K562 (cell line): ENCODE measurements around the gene GRIK1. TPM values are rescaled to one million over a fixed set of nuclear protein-coding genes. Genes with fewer than 3 reads are reported as not detected.
A peak's percentile ranks its signal among the peaks of the same experiment; 100 is the strongest.

ENCODE experiments used
- ATAC-seq: fragments of 200-7000 bp; cut with Tn5 transposase; 3 replicates; pipeline ENCODE4 v1.9.1; 2020; ENCODE audit warnings: moderate library complexity
- BruUV-seq: library from RNA; stranded (reverse); fragments of 400-500 nt; replicated peaks from 2 replicates; lab custom pipeline; 2021; lab: Mats Ljungman, UMichigan
- CTCF ChIA-PET: fragments of 300-600 bp; formaldehyde crosslinking; extraction: SDS; loops from one replicate; lab custom pipeline; 2021; ENCODE audit warnings: low intra/inter-chr PET ratio; lab: Yijun Ruan, JAX
- POLR2A ChIA-PET: fragments of 300-600, 350-650 bp; sonication (Branson Sonifier 250); formaldehyde crosslinking; extraction: SDS; loops from one replicate; lab custom pipeline; 2021; ENCODE audit warnings: antibody characterized with exemption, inconsistent platforms; lab: Yijun Ruan, JAX
- DNase-seq, 4 experiments: peaks; one replicate each; pipeline versions ENCODE4 v3.0.0 to v3.0.0-alpha.2; 2011 to 2018; ENCODE audit warnings: low spot score in 3 of 4, mixed read lengths in 3 of 4; ENCODE audit errors: extremely low read depth in 1 of 4
- FAIRE-seq: peaks from 2 replicates; lab custom pipeline; 2011; peaks lifted over from hg19 to GRCh38; lab: Jason Lieb, UNC
- H2AFZ ChIP-seq: 2 replicates; pipeline ENCODE4 v1.6.0; 2011; ENCODE audit warnings: low read depth, low read length, control low read depth, inconsistent platforms
- H3K27ac ChIP-seq: fragments of 200-600 bp; 3 replicates; pipeline ENCODE4 v1.8.0; 2011; ENCODE audit warnings: low read depth, mild to moderate bottlenecking, control low read depth, inconsistent platforms, low read length, moderate library complexity, mixed read lengths; ENCODE audit errors: extremely low read depth
- H3K27me3 ChIP-seq, 2 experiments: fragments of 300-600 bp in 1 of 2; 2 replicates in 1 of 2; 3 replicates in 1 of 2; pipeline versions ENCODE4 v1.6.0 to v1.8.0; 2011; ENCODE audit warnings: inconsistent platforms in 2 of 2, low read length in 2 of 2, mild to moderate bottlenecking in 1 of 2, mixed read lengths in 1 of 2, moderate library complexity in 1 of 2; ENCODE audit not compliant: control insufficient read depth in 2 of 2, insufficient read depth in 2 of 2
- H3K36me3 ChIP-seq: fragments of 300-600 bp; 3 replicates; pipeline ENCODE4 v1.8.0; 2011; ENCODE audit warnings: mild to moderate bottlenecking, low read length, inconsistent platforms; ENCODE audit not compliant: control insufficient read depth, insufficient read depth
- H3K4me1 ChIP-seq, 2 experiments: fragments of 200-600 bp in 1 of 2; replicated peaks in 1 of 2; 2 replicates in 1 of 2; 3 replicates in 1 of 2; pipeline versions ENCODE4 v1.5.1 to v1.8.0; 2011; ENCODE audit warnings: inconsistent platforms in 2 of 2, low read length in 2 of 2, mild to moderate bottlenecking in 1 of 2, mixed read lengths in 1 of 2, moderate library complexity in 1 of 2; ENCODE audit not compliant: control insufficient read depth in 2 of 2, insufficient read depth in 2 of 2
- H3K4me2 ChIP-seq: 2 replicates; pipeline ENCODE4 v1.6.1; 2011; ENCODE audit warnings: low read length, control low read depth, inconsistent platforms, mixed read lengths; ENCODE audit not compliant: insufficient read depth
- H3K4me3 ChIP-seq: fragments of 200-600 bp; sonication (generic), shearing (Covaris generic); 2 replicates; pipeline ENCODE4 v1.5.1; 2016; ENCODE audit warnings: control low read depth, inconsistent platforms
- H3K79me2 ChIP-seq: fragments of 200-600 bp; 3 replicates; pipeline ENCODE4 v1.8.0; 2011; ENCODE audit warnings: low read length, inconsistent platforms; ENCODE audit not compliant: control insufficient read depth, insufficient read depth
- H3K9ac ChIP-seq, 2 experiments: 2 replicates each; pipeline versions ENCODE4 v1.6.0 to v1.6.1; 2011; ENCODE audit warnings: low read depth in 2 of 2, low read length in 2 of 2, control low read depth in 1 of 2, inconsistent platforms in 1 of 2, mild to moderate bottlenecking in 1 of 2, mixed read lengths in 1 of 2; ENCODE audit not compliant: insufficient read depth in 1 of 2
- H3K9me1 ChIP-seq: one replicate; pipeline ENCODE4 v1.6.0; 2011; ENCODE audit warnings: inconsistent platforms, mild to moderate bottlenecking, low read length, moderate library complexity; ENCODE audit not compliant: control insufficient read depth, insufficient read depth
- H3K9me3 ChIP-seq: replicated peaks from 2 replicates; pipeline ENCODE4 v1.5.1; 2011; ENCODE audit warnings: low read depth, low read length, inconsistent platforms; ENCODE audit not compliant: control insufficient read depth, insufficient read depth
- H4K20me1 ChIP-seq: replicated peaks from 2 replicates; pipeline ENCODE4 v1.6.1; 2011; ENCODE audit warnings: low read length, inconsistent platforms, mixed read lengths; ENCODE audit not compliant: control insufficient read depth, insufficient read depth
- CBX5 ChIP-seq: IDR thresholded peaks from 2 replicates; pipeline ENCODE4 v1.6.1; 2014; ENCODE audit warnings: low read depth, borderline replicate concordance
- CC2D1A ChIP-seq: fragments of 450-650 bp; IDR thresholded peaks from 2 replicates; pipeline ENCODE4 v1.6.1; 2017; ENCODE audit warnings: mild to moderate bottlenecking
- CHD1 ChIP-seq: fragments of 200-600 bp; sonication (generic); IDR thresholded peaks from one replicate; pipeline ENCODE4 v1.6.1; 2012; ENCODE audit warnings: mild to moderate bottlenecking, moderate library complexity, low read length, inconsistent platforms
- CREB1 ChIP-seq, 2 experiments: sonication (generic) in 1 of 2; formaldehyde crosslinking in 1 of 2; IDR thresholded peaks; 2 replicates each; pipeline versions ENCODE4 v1.6.1 to v1.8.0; 2012 to 2022; ENCODE audit warnings: inconsistent platforms in 1 of 2, mild to moderate bottlenecking in 1 of 2, missing genetic modification reagents in 1 of 2, moderate library complexity in 1 of 2
- HNRNPH1 ChIP-seq: fragments of 200-400 bp; formaldehyde crosslinking; optimal IDR thresholded peaks from 2 replicates; pipeline ENCODE3; 2017; ENCODE audit warnings: low read depth, mild to moderate bottlenecking, low read length, moderate library complexity
- MCM2 ChIP-seq: fragments of 450-650 bp; IDR thresholded peaks from 2 replicates; pipeline ENCODE4 v1.6.1; 2017; ENCODE audit warnings: low read depth, mild to moderate bottlenecking
- NCOR1 ChIP-seq: fragments of 450-650 bp; IDR thresholded peaks from 2 replicates; pipeline ENCODE4 v1.6.1; 2016; ENCODE audit warnings: mild to moderate bottlenecking, moderate library complexity
- NFIC ChIP-seq: fragments of 450-650 bp; IDR thresholded peaks from 2 replicates; pipeline ENCODE4 v1.6.1; 2017; ENCODE audit warnings: mild to moderate bottlenecking, inconsistent platforms
- NFXL1 ChIP-seq: fragments of 450-650 bp; formaldehyde crosslinking; IDR thresholded peaks from 2 replicates; pipeline ENCODE4 v1.4.0; 2021; ENCODE audit warnings: mild to moderate bottlenecking
- NR2C1 ChIP-seq, 2 experiments: fragments of 450-650 bp; IDR thresholded peaks; 2 replicates each; pipeline ENCODE4 v1.6.1; 2017; ENCODE audit warnings: mild to moderate bottlenecking in 2 of 2, antibody characterized with exemption in 1 of 2, inconsistent platforms in 1 of 2, missing compliant biosample characterization in 1 of 2, missing genetic modification characterization in 1 of 2
- POLR2H ChIP-seq: IDR thresholded peaks from 2 replicates; pipeline ENCODE4 v1.6.1; 2016; ENCODE audit warnings: missing genetic modification characterization, low read depth, mild to moderate bottlenecking, control low read depth, missing compliant biosample characterization, moderate library complexity
- RBM17 ChIP-seq: fragments of 200-400 bp; formaldehyde crosslinking; IDR thresholded peaks from 2 replicates; pipeline ENCODE4 v1.6.1; 2017; ENCODE audit warnings: low read depth, mild to moderate bottlenecking, low read length, borderline replicate concordance
- RCOR1 ChIP-seq, 2 experiments: IDR thresholded peaks; 2 replicates each; pipeline ENCODE4 v1.6.1; 2012; ENCODE audit warnings: low read depth in 2 of 2, low read length in 2 of 2, borderline replicate concordance in 1 of 2, improper control_type of control experiment in 1 of 2
- SAP30 ChIP-seq: fragments of 200-600 bp; sonication (generic); IDR thresholded peaks from 2 replicates; pipeline ENCODE4 v1.6.1; 2012; ENCODE audit warnings: borderline replicate concordance, low read depth, mild to moderate bottlenecking, moderate library complexity, low read length, control low read depth, inconsistent platforms; ENCODE audit not compliant: insufficient read depth, poor library complexity, severe bottlenecking
- SPI1 ChIP-seq: IDR thresholded peaks from 2 replicates; pipeline ENCODE4 v1.6.1; 2011; ENCODE audit warnings: low read depth, low read length, control low read depth, borderline replicate concordance
- XRCC3 ChIP-seq: fragments of 450-650 bp; IDR thresholded peaks from 2 replicates; pipeline ENCODE4 v1.6.1; 2017; ENCODE audit warnings: mild to moderate bottlenecking, moderate library complexity
- ZNF212 ChIP-seq: fragments of 450-650 bp; formaldehyde crosslinking; IDR thresholded peaks from 2 replicates; pipeline ENCODE4 v1.4.0; 2020; ENCODE audit warnings: mild to moderate bottlenecking
- ZNF561 ChIP-seq: fragments of 450-650 bp; formaldehyde crosslinking; conservative IDR thresholded peaks from 2 replicates; pipeline ENCODE4 v1.4.0; 2020; ENCODE audit warnings: mild to moderate bottlenecking, moderate library complexity
- WGBS: fragments of 100-300 bp; shearing (Covaris generic); methylation state at CpG from one replicate; pipeline ENCODE4 v1.1.6; 2016; ENCODE audit warnings: low coverage, mixed read lengths; ENCODE audit not compliant: insufficient coverage; ENCODE audit errors: missing lambda C conversion rate; 5-methylcytosine and 5-hydroxymethylcytosine counted together
- in situ Hi-C: fragments of 300-500 bp; cut with MboI; formaldehyde crosslinking; loops from 4 replicates; pipeline ENCODE4 v1.15.0; 2018; ENCODE audit warnings: inconsistent platforms, mixed read lengths
- intact Hi-C: fragments of 100-400 bp; cut with micrococcal nuclease; formaldehyde crosslinking; loops from 2 replicates; pipeline ENCODE4 v1.14.2; 2022
- polyA plus RNA-seq, 8 experiments: library from polyadenylated mRNA; depleted of rRNA in 4 of 8; stranded (reverse) in 5 of 8; unstranded in 3 of 8; fragments of >200 nt; fragmentation: Nextera tagmentation in 2 of 8; fragmentation: Illumina TruSeq in 1 of 8; extraction: Ambion mirVana in 2 of 8; extraction: Trizol in 1 of 8; gene quantifications; 2 replicates each; pipeline versions ENCODE4 v1.2.1 to v1.2.3, GENCODE V29; 2011 to 2014; ENCODE audit warnings: inconsistent platforms in 1 of 8, missing spikeins in 1 of 8
- total RNA-seq, 7 experiments: library from RNA; depleted of rRNA in 6 of 7; stranded (reverse); fragments of >200 nt in 6 of 7; fragmentation: Illumina TruSeq in 2 of 7; extraction: Trizol in 2 of 7; gene quantifications; 2 replicates each; pipeline versions ENCODE4 v1.2.1 to v1.2.3, GENCODE V29; 2011 to 2021; ENCODE audit warnings: low replicate concordance in 1 of 7
- TF ChIP-seq, protein P1 (sequence below): fragments of 450-650 bp; IDR thresholded peaks from 2 replicates; pipeline ENCODE4 v1.6.1; 2016; ENCODE audit warnings: mild to moderate bottlenecking
- TF ChIP-seq, protein P2 (sequence below): sonication (generic); formaldehyde crosslinking; IDR thresholded peaks from 2 replicates; pipeline ENCODE4 v1.8.1; 2023; ENCODE audit warnings: mild to moderate bottlenecking, missing genetic modification reagents

Gene GRIK1
- total and polyA plus RNA-seq, 9 of the 15 experiments (the other 6 are each of a cell fraction or from before 2014, with no cell fraction given), result 0.17 to 2.8 (median 0.53) TPM

DNA sequence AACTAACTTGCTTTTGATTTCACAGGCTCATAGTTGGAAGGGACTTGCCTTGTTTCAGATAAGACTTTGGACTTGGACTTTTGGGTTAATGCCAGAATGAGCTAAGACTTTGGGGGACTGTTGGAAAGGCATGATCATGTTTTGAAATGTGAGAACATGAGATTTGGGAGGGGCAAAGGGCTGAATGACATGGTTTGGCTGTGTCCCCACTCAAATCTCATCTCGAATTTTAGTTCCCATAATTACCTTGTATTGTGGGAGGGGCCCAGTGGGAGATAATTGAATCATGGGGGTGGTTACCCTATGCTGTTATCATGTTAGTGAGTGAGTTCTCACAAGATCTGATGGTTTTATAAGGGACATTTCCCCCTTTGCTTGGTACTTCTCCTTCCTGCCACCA lies 222.1 kb downstream of the GRIK1 start:
- Histone ChIP-seq H3K4me2 (no peak overlapping the region), H3K9me1 (no peaks in the 10 kb centered on the region), H3K27ac (no peak overlapping the region), H4K20me1 (no peaks in the 10 kb centered on the region), H3K36me3 (no peaks in the 10 kb centered on the region), H3K9ac (no peak overlapping the region), H3K79me2 (no peaks in the 10 kb centered on the region), H3K27me3 (no peaks in the 10 kb centered on the region), H3K9me3 (peaks cover 6% of the 10 kb centered on the region; the same call in 1 of the 2 replicates), H3K4me3 (no peak overlapping the region), H3K4me1 (no peaks in the 10 kb centered on the region), H2AFZ (no peak overlapping the region)
- CTCF ChIA-PET, result no interaction called here
- WGBS, result 4% methylated on average over 1 of the region's 1 CpG
- in situ Hi-C loops (no loop called here), intact Hi-C loops (no loop called here)
- no TSS peak for BruUV-seq
- POLR2A ChIA-PET, result no interaction called here
- DNase-seq (peak in 1 of 4 experiments; percentile 18), ATAC-seq (no peak), FAIRE-seq (no peak)
- TF ChIP-seq POLR2H (tag), result no peak
- TF ChIP-seq, protein P1, sequence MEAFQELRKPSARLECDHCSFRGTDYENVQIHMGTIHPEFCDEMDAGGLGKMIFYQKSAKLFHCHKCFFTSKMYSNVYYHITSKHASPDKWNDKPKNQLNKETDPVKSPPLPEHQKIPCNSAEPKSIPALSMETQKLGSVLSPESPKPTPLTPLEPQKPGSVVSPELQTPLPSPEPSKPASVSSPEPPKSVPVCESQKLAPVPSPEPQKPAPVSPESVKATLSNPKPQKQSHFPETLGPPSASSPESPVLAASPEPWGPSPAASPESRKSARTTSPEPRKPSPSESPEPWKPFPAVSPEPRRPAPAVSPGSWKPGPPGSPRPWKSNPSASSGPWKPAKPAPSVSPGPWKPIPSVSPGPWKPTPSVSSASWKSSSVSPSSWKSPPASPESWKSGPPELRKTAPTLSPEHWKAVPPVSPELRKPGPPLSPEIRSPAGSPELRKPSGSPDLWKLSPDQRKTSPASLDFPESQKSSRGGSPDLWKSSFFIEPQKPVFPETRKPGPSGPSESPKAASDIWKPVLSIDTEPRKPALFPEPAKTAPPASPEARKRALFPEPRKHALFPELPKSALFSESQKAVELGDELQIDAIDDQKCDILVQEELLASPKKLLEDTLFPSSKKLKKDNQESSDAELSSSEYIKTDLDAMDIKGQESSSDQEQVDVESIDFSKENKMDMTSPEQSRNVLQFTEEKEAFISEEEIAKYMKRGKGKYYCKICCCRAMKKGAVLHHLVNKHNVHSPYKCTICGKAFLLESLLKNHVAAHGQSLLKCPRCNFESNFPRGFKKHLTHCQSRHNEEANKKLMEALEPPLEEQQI, result peak; percentile 60; the same call in 1 of the 2 replicates
- TF ChIP-seq ZNF212 (CRISPR knock-in tag), result no peak
- TF ChIP-seq NR2C1 (IDR thresholded peaks at IDR 0.05), result no peak
- TF ChIP-seq NR2C1 (tag; IDR thresholded peaks at IDR 0.05), result no peak
- TF ChIP-seq, protein P2, sequence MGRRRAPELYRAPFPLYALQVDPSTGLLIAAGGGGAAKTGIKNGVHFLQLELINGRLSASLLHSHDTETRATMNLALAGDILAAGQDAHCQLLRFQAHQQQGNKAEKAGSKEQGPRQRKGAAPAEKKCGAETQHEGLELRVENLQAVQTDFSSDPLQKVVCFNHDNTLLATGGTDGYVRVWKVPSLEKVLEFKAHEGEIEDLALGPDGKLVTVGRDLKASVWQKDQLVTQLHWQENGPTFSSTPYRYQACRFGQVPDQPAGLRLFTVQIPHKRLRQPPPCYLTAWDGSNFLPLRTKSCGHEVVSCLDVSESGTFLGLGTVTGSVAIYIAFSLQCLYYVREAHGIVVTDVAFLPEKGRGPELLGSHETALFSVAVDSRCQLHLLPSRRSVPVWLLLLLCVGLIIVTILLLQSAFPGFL, result no peak
- no peak for TF ChIP-seq XRCC3
- TF ChIP-seq SPI1, result no peak
- no peak for TF ChIP-seq HNRNPH1
- no peak for TF ChIP-seq CREB1 (IDR thresholded peaks at IDR 0.05)
- TF ChIP-seq CREB1 (CRISPR knock-in tag; IDR thresholded peaks at IDR 0.05), result no peak
- no peak for TF ChIP-seq SAP30
- peak; percentile 66; the same call in 1 of the 2 replicates for TF ChIP-seq CC2D1A
- TF ChIP-seq NFIC, result peak; percentile 50
- TF ChIP-seq NCOR1, result no peak
- TF ChIP-seq MCM2, result no peak
- TF ChIP-seq CHD1, result no peak
- no peak for TF ChIP-seq ZNF561
- TF ChIP-seq CBX5, result no peak
- no peak for TF ChIP-seq NFXL1
- no peak for TF ChIP-seq RBM17
- no peak for TF ChIP-seq RCOR1 (IDR thresholded peaks at IDR 0.05; ENCODE audit: borderline replicate concordance in 1 of 2, low read depth in 2 of 2, low read length in 2 of 2)
